Caki2 (cell line): ENCODE data around the gene LY6G6F. TPM values are rescaled to one million over a fixed set of nuclear protein-coding genes. Genes with fewer than 3 reads are reported as not detected.

Experiments used
- DNase-seq: peaks from one replicate; pipeline ENCODE4 v3.0.0-alpha.2; 2015; ENCODE audit warnings: low read depth
- in situ Hi-C: cut with HindIII; loops from 2 replicates; pipeline ENCODE4 v1.10.0; 2016; ENCODE audit warnings: low sequenced_read_pairs, low pct_unique_long_range_greater_than_20kb, mixed read lengths
- total RNA-seq: library from RNA; depleted of rRNA; stranded (reverse); fragments of >200 nt; shearing (Covaris generic); gene quantifications from 2 replicates; pipeline ENCODE4 v1.2.3, GENCODE V29; 2014; ENCODE audit warnings: low replicate concordance; rRNA removed

The LY6G6F gene, protein sequence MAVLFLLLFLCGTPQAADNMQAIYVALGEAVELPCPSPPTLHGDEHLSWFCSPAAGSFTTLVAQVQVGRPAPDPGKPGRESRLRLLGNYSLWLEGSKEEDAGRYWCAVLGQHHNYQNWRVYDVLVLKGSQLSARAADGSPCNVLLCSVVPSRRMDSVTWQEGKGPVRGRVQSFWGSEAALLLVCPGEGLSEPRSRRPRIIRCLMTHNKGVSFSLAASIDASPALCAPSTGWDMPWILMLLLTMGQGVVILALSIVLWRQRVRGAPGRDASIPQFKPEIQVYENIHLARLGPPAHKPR
- not detected in 2 replicates for total RNA-seq

DNA sequence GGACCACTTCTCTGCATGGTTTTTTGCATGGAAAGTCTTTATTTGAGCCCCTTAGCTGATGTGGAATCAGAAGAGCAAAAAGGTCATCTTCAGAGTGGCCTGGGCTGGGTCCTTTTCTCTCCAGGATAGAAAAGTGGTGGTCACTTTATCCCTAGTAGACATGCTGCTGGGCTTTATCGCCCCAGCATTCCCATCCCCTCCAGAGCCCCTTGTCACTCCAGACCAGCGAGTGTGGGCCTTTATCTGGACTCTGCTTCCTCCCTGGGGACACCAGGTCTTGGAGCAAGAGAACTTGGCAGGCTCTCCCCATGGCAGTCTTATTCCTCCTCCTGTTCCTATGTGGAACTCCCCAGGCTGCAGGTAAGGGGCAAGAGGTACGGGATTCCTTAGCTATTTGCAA is at the start of gene LY6G6F:
LY6G6F (plus strand) TSS at position 268 of the 400 bp plus-strand sequence; CDS start at position 309, 41 bp downstream.
- no peak for DNase-seq
- in situ Hi-C loops, result no loop called here

- DNase-seq, result no peak
- in situ Hi-C loops, result no loop called here
Observed at GRCh38 chr6:31657406-31658157, 49.1 kb upstream of the LY6G6F start.

DNA sequence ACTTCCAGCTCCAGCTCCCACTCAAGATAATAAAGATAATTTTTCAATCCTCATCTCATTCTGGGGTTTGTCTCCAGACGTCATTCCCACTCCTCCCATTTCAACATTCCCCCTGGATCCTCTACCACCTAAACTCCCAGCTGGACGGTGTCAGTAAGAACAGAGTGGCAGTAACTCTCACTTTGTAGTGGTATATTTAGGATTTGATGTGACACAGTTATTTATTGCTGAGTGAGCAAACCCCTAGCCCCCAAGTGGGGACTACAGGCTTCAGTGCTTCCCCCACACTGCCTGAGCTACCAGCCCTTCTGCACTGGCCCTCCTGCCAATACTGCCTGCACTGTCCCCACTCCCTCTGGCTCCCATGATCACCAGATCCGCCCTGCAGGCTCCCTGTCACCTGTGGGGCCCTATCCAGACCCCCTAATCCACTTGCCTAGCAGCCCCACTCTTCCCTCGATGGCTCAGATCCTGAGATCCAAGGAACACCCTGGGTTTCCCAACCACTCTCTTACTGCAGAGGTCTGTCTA is 48.4 kb upstream of the LY6G6F start:
- in situ Hi-C loops, result no loop called here
- no peak for DNase-seq

- DNase-seq, result no peak
- in situ Hi-C loops, result no loop called here
Observed at GRCh38 chr6:31658983-31659648, 47.5 kb upstream of the LY6G6F start.

DNA sequence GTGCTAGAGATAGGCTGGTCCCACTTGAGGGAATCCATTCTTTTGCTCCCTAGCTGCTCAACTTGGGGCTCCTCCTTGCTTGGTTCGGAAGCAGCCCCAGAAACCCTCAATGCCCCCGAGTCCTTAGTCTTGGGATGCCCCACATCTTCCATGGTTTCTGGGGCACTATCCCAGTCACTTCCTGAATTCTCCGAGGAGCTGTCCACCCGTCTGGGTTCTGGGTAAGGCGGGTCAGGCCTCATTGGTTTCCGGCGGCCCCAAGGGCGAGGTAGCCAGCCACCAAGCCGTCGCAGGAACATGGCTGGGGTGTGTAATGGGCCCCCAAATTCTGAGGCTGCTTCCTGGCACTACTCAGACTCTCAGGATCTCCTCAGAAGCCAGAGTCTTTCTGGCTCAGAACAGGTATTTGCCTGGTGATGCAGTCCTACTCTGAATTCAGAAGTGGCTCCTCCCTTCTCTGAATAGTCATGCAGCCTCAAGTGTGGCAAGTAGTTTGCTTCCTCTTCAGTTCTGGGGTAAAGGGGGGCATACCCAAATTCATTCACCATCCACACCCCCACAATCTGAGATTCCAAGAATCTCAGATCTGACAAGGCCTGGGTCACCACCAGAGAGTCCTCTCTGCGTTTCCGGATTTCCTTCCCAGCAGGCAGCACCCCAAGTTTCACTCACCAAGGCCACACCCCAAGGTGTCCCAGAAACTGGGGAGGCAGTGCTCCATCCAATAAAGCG is 46.9 kb upstream of the LY6G6F start:
- in situ Hi-C loops, result no loop called here
- no peak for DNase-seq

GRCh38 chr6:31660381-31661261 is 46.0 kb upstream of the LY6G6F start, which contains the start of gene C6orf47:
Gene C6orf47, minus strand, starts transcription at chr6:31660778. Its CDS starts 831 bp downstream, at chr6:31659947.
- in situ Hi-C loops, result no loop called here
- peak; percentile 72 for DNase-seq

DNA sequence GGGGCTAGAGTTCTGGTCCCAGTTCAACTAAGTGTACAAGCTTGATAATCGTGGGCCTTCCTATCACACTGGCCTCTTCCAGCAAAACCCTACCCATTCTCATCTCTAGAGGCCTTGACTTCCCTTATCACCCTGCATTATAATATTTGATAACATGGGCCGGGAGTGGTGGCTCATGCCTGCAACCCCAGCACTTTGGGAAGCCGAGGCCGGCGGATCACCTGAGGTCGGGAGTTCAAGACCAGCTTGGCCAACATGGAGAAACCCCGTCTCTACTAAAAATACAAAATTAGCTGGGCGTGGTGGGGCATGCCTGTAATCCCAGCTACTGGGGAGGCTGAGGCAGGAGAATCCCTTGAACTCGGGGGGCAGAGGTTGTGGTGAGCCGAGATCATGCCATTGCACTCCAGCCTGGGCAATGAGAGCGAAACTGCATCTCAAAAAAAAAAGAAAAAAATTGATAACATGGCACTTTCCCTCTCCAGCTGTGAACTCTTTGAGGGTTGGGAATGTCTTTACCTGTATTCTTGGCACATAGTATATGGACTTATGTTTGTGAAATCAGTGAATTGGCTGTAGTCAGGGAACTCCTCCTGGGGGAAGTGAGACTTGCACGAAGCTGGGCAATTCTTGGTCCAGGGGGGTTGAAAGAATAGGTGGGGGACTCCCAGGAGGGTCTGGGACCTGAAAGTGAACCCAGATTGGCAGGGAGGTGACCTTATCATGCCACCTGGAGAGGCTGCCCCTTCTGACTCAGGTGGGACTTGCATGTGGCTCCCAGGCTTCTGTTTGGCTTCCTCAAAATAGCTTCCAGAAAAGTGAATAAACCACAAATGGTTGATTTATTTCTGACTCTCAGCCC is 45.2 kb upstream of the LY6G6F start:
- in situ Hi-C loops, result no loop called here

GRCh38 chr6:31662124-31662723 is 44.4 kb upstream of the LY6G6F start:
- in situ Hi-C loops, result no loop called here

More for the DNA sequence above, 45.2 kb upstream of the LY6G6F start:
- DNase-seq, result no peak

GRCh38 chr6:31663126-31663960 is 43.3 kb upstream of the LY6G6F start:
- no peak for DNase-seq

More at GRCh38 chr6:31662124-31662723, 44.4 kb upstream of the LY6G6F start:
- DNase-seq, result no peak

DNA sequence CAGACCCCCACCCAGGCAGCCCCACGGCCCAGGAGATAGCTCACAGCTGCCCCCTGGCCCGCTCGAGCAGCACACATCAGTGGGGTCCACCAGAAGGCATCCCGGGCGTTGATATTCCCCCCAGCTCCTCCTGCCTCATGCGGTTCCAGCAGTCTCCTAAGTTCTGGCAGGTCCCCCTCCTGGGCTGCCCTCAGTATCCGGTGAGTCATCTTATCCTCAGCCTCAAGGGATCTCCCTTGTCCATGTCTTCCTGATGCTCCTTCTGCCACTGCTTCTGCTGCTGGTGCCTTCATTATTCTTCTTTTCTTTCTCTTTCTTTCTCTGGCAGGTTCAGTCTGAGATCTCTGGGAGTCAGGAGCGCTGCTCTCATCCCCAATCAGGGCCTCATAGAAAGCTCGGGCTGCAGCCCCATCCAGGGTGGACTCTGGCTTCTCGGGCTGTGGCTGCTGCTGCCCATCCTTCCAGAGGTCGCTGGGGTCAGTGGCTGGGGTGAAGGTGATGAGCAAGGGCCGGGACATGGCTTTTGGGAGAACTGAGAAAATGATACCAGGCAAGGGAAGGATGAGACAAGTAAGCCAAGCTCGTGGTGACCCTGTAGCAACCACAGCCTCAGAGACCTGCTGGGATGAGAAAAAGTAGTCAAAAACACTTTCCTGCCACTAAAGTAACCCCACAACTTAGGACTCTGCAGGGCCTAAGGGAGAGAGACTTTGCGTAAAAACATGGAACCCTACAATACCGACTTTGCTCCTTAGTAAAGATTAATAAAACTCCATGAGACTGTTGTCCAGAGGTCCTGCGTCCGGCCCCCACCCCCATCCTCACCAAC is 42.5 kb upstream of the LY6G6F start:
- in situ Hi-C loops, result no loop called here
- DNase-seq, result peak; percentile 34

More at GRCh38 chr6:31663126-31663960, 43.3 kb upstream of the LY6G6F start:
- in situ Hi-C loops, result no loop called here

- in situ Hi-C loops, result no loop called here
- DNase-seq, result peak; percentile 87
Observed at GRCh38 chr6:31664790-31665500, 41.7 kb upstream of the LY6G6F start, which contains the start of gene GPANK1. Gene GPANK1, minus strand, starts transcription at chr6:31664997. Its CDS starts 519 bp downstream, at chr6:31664478.

- DNase-seq, result peak; percentile 98
- in situ Hi-C loops, result no loop called here
Observed at GRCh38 chr6:31665501-31666336, 40.9 kb upstream of the LY6G6F start, which contains the start of gene CSNK2B. Gene CSNK2B, plus strand, starts transcription at chr6:31666080. Its CDS starts 752 bp downstream, at chr6:31666832.
